GM18861 (cell line): ENCODE measurements around the gene LAD1.

Experiments used
- ATAC-seq: cut with Tn5 transposase; IDR thresholded peaks from one replicate; pipeline ENCODE4 v1.9.1; 2021; ENCODE audit not compliant: unreplicated experiment

The LAD1 gene

GRCh38 chr1:201365251-201365650 is 33.9 kb downstream of the LAD1 start:
- no peak for ATAC-seq

- ATAC-seq: no peak
These were observed 34.4 kb downstream of the LAD1 start for GRCh38 chr1:201364808-201365105.

GRCh38 chr1:201363467-201363866 is 35.7 kb downstream of the LAD1 start:
- ATAC-seq: no peak

- no peak for ATAC-seq
These were observed 36.2 kb downstream of the LAD1 start for GRCh38 chr1:201362906-201363305.

GRCh38 chr1:201361652-201362504 is 37.2 kb downstream of the LAD1 start:
- ATAC-seq: no peak

GRCh38 chr1:201360901-201361651 is 38.0 kb downstream of the LAD1 start:
- ATAC-seq: no peak

- ATAC-seq: no peak
These were observed 38.6 kb downstream of the LAD1 start for GRCh38 chr1:201360486-201360885.

- no peak for ATAC-seq
These were observed 39.3 kb downstream of the LAD1 start for GRCh38 chr1:201359873-201360210.

- ATAC-seq: no peak
These were observed 39.9 kb downstream of the LAD1 start for GRCh38 chr1:201359031-201359872.

- no peak for ATAC-seq
These were observed 40.5 kb downstream of the LAD1 start for GRCh38 chr1:201358596-201358995.

GRCh38 chr1:201357636-201358348 is 41.3 kb downstream of the LAD1 start:
- ATAC-seq: no peak

GRCh38 chr1:201357211-201357610 is 41.9 kb downstream of the LAD1 start:
- ATAC-seq: no peak

- no peak for ATAC-seq
These were observed 42.4 kb downstream of the LAD1 start for GRCh38 chr1:201356701-201357100.

GRCh38 chr1:201356236-201356635 is 42.9 kb downstream of the LAD1 start:
- ATAC-seq: no peak

GRCh38 chr1:201355471-201355870 is 43.7 kb downstream of the LAD1 start:
- ATAC-seq: no peak

GRCh38 chr1:201354901-201355295 is 44.2 kb downstream of the LAD1 start:
- no peak for ATAC-seq

GRCh38 chr1:201354151-201354900 is 44.8 kb downstream of the LAD1 start:
- ATAC-seq: no peak

GRCh38 chr1:201353186-201353940 is 45.8 kb downstream of the LAD1 start:
- no peak for ATAC-seq

- ATAC-seq: no peak
These were observed 47.5 kb downstream of the LAD1 start for GRCh38 chr1:201351617-201352016.

- ATAC-seq: no peak
These were observed 48.2 kb downstream of the LAD1 start for GRCh38 chr1:201350884-201351283.
